Suprapubic skin (tissue), 4 donors: Measurements from ENCODE around the gene CPEB4.

Experiments
- CTCF ChIP-seq, 2 donors: fragments of 200-600 bp in 1 of 2; fragments of 450-650 bp in 1 of 2; sonication (generic) in 1 of 2; IDR thresholded peaks; one replicate each; pipeline ENCODE4 v1.5.1; 2016 to 2019; ENCODE audit warnings: antibody characterized with exemption in 2 of 2, mild to moderate bottlenecking in 1 of 2, moderate library complexity in 1 of 2
- EP300 ChIP-seq: sonication (generic); formaldehyde crosslinking; IDR thresholded peaks from one replicate; pipeline ENCODE4 v1.6.1; 2017; ENCODE audit warnings: antibody characterized with exemption
- POLR2A ChIP-seq, 2 donors: fragments of 450-650 bp; IDR thresholded peaks; one replicate each; pipeline ENCODE4 v1.6.1; 2017; ENCODE audit warnings: antibody characterized with exemption in 2 of 2, mild to moderate bottlenecking in 2 of 2, moderate library complexity in 2 of 2
- POLR2AphosphoS5 ChIP-seq, 3 donors: sonication (generic); formaldehyde crosslinking; IDR thresholded peaks; one replicate each; pipeline ENCODE4 v1.6.1; 2017; ENCODE audit warnings: antibody characterized with exemption in 3 of 3

- TF ChIP-seq CTCF (IDR thresholded peaks at IDR 0.05) (peak; percentile 84 to 97), EP300 (no peak), POLR2A (IDR thresholded peaks at IDR 0.05) (no peak), POLR2AphosphoS5 (IDR thresholded peaks at IDR 0.05) (no peak)
Observed at GRCh38 chr5:173972925-173973615, 84.9 kb downstream of the CPEB4 start.
